ENCODE data around the gene HMGCS2.

The HMGCS2 gene

GRCh38 chr1:119799003-119799402, 30.3 kb upstream of the HMGCS2 start:
- no peak for DNase-seq (ENCODE audit: low read depth)
- TF ChIP-seq CTCF (IDR thresholded peaks at IDR 0.05; ENCODE audit: insufficient read depth, low read depth, low read length, missing control alignments): no peak
- H3K4me3 ChIP-seq (ENCODE audit: low read length): no peak overlapping the region

- TF ChIP-seq CTCF (IDR thresholded peaks at IDR 0.05; ENCODE audit: insufficient read depth, low read depth, low read length, missing control alignments): no peak
- no peak overlapping the region for H3K4me3 ChIP-seq (ENCODE audit: low read length)
- DNase-seq (ENCODE audit: low read depth): no peak
Observed at GRCh38 chr1:119797606-119798005, 28.9 kb upstream of the HMGCS2 start.

- no peak for DNase-seq (ENCODE audit: low read depth)
- no peak overlapping the region for H3K4me3 ChIP-seq (ENCODE audit: low read length)
- TF ChIP-seq CTCF (IDR thresholded peaks at IDR 0.05; ENCODE audit: insufficient read depth, low read depth, low read length, missing control alignments): no peak
Observed at GRCh38 chr1:119797162-119797561, 28.5 kb upstream of the HMGCS2 start.

- DNase-seq (ENCODE audit: low read depth): peak; percentile 56
- no peak for TF ChIP-seq CTCF (IDR thresholded peaks at IDR 0.05; ENCODE audit: insufficient read depth, low read depth, low read length, missing control alignments)
- H3K4me3 ChIP-seq (ENCODE audit: low read length): no peak overlapping the region
Observed at GRCh38 chr1:119795261-119796200, 26.8 kb upstream of the HMGCS2 start.

GRCh38 chr1:119794876-119795240, 26.2 kb upstream of the HMGCS2 start:
- DNase-seq (ENCODE audit: low read depth): no peak
- TF ChIP-seq CTCF (IDR thresholded peaks at IDR 0.05; ENCODE audit: insufficient read depth, low read depth, low read length, missing control alignments): no peak
- no peak overlapping the region for H3K4me3 ChIP-seq (ENCODE audit: low read length)

GRCh38 chr1:119794230-119794875, 25.6 kb upstream of the HMGCS2 start:
- no peak for TF ChIP-seq CTCF (IDR thresholded peaks at IDR 0.05; ENCODE audit: insufficient read depth, low read depth, low read length, missing control alignments)
- DNase-seq (ENCODE audit: low read depth): no peak
- no peak overlapping the region for H3K4me3 ChIP-seq (ENCODE audit: low read length)

All from epithelial cell of esophagus (primary cell).